Panc1 (cell line): ENCODE data around the gene POU4F3. TPM values are rescaled to one million over a fixed set of nuclear protein-coding genes. Genes with fewer than 3 reads are reported as not detected.
A peak's percentile ranks its signal among the peaks of the same experiment; 100 is the strongest.
"Not testable (repeated sequence)": the region's sequence is repeated elsewhere in the genome, so short reads cannot be mapped to it uniquely, and the experiment has no call there.

Source experiments
- ATAC-seq: fragments of 200-7000 bp; cut with Tn5 transposase; 2 replicates; pipeline ENCODE4 v1.9.1; 2020; ENCODE audit warnings: mild to moderate bottlenecking, moderate library complexity
- BruUV-seq: library from RNA; stranded (reverse); fragments of 400-500 nt; replicated peaks from 2 replicates; lab custom pipeline; 2021; lab: Mats Ljungman, UMichigan
- CTCF ChIA-PET: fragments of 300-600 bp; sonication (Branson Sonifier 250); formaldehyde crosslinking; loops from one replicate; lab custom pipeline; 2022; ENCODE audit warnings: antibody characterized with exemption; lab: Charles Lee
- POLR2A ChIA-PET: fragments of 300-600 bp; sonication (Branson Sonifier 250); formaldehyde crosslinking; loops from one replicate; lab custom pipeline; 2022; ENCODE audit warnings: antibody characterized with exemption; lab: Charles Lee
- DNase-seq: peaks from one replicate; pipeline ENCODE4 v3.0.0-alpha.2; 2010; ENCODE audit warnings: low read depth, low spot score
- H3K27ac ChIP-seq: 2 replicates; pipeline ENCODE4 v1.5.1; 2011; ENCODE audit warnings: mild to moderate bottlenecking, low read length, inconsistent platforms
- H3K27me3 ChIP-seq: fragments of 200-500 bp; sonication (Bioruptor generic); 2 replicates; pipeline ENCODE4 v1.6.0; 2014; ENCODE audit warnings: low read length, inconsistent platforms; ENCODE audit not compliant: control insufficient read depth, insufficient read depth
- H3K36me3 ChIP-seq: fragments of 200-500 bp; sonication (Bioruptor generic); 2 replicates; pipeline ENCODE4 v1.5.1; 2014; ENCODE audit warnings: inconsistent platforms, mild to moderate bottlenecking, low read length, moderate library complexity; ENCODE audit not compliant: control insufficient read depth, insufficient read depth
- H3K4me1 ChIP-seq: 2 replicates; pipeline ENCODE4 v1.5.1; 2011; ENCODE audit warnings: inconsistent platforms, mild to moderate bottlenecking, low read length, moderate library complexity; ENCODE audit not compliant: control insufficient read depth, insufficient read depth
- H3K4me3 ChIP-seq, 2 experiments: 2 replicates each; pipeline ENCODE4 v1.5.1; 2011 to 2012; ENCODE audit warnings: low read depth in 2 of 2, low read length in 2 of 2, mild to moderate bottlenecking in 2 of 2, inconsistent platforms in 1 of 2, moderate library complexity in 1 of 2
- H3K9me3 ChIP-seq: fragments of 200-500 bp; sonication (Bioruptor generic); 2 replicates; pipeline ENCODE4 v1.5.1; 2014; ENCODE audit warnings: low read depth, mild to moderate bottlenecking, inconsistent platforms, low read length, moderate library complexity; ENCODE audit not compliant: control insufficient read depth, insufficient read depth
- CTCF ChIP-seq: fragments of 450-650 bp; IDR thresholded peaks from 2 replicates; pipeline ENCODE4 v1.5.1; 2017; ENCODE audit warnings: mild to moderate bottlenecking
- POLR2AphosphoS5 ChIP-seq: IDR thresholded peaks from 2 replicates; pipeline ENCODE4 v1.6.1; 2012; ENCODE audit warnings: mild to moderate bottlenecking, low read depth, low read length, moderate library complexity
- SIN3A ChIP-seq: IDR thresholded peaks from 2 replicates; pipeline ENCODE4 v1.6.1; 2012; ENCODE audit warnings: low read depth, mild to moderate bottlenecking, low read length, moderate library complexity, borderline replicate concordance; ENCODE audit not compliant: insufficient read depth
- TCF7L2 ChIP-seq: IDR thresholded peaks from 2 replicates; pipeline ENCODE4 v1.6.1; 2011; ENCODE audit warnings: mild to moderate bottlenecking, low read depth, low read length, inconsistent platforms
- in situ Hi-C: cut with HindIII; loops from 2 replicates; pipeline ENCODE4 v1.10.0; 2016; ENCODE audit warnings: low sequenced_read_pairs, low pct_unique_long_range_greater_than_20kb
- intact Hi-C: fragments of 100-400 bp; cut with micrococcal nuclease; formaldehyde crosslinking; loops from one replicate; pipeline ENCODE4 v1.10.0; 2022; ENCODE audit not compliant: unreplicated experiment
- total RNA-seq: library from RNA; stranded (reverse); gene quantifications from one replicate; pipeline ENCODE4 v1.2.1, GENCODE V29; 2021; ENCODE audit not compliant: unreplicated experiment
- TF ChIP-seq, protein P1 (sequence below), 2 experiments: IDR thresholded peaks; 2 replicates each; pipeline ENCODE4 v1.6.1; 2011 to 2012; ENCODE audit warnings: low read depth in 2 of 2, control low read depth in 1 of 2, low read length in 1 of 2, mild to moderate bottlenecking in 1 of 2, moderate library complexity in 1 of 2; ENCODE audit not compliant: insufficient read depth in 1 of 2

Gene POU4F3
- total RNA-seq, 1 experiment from 2014 or later = 0.15 TPM

- no peaks in the 10 kb centered on the region; the same call in 1 of the 2 replicates for H3K4me1 ChIP-seq
These were observed 47.1 kb upstream of the POU4F3 start for GRCh38 chr5:146291421-146292074.

DNA sequence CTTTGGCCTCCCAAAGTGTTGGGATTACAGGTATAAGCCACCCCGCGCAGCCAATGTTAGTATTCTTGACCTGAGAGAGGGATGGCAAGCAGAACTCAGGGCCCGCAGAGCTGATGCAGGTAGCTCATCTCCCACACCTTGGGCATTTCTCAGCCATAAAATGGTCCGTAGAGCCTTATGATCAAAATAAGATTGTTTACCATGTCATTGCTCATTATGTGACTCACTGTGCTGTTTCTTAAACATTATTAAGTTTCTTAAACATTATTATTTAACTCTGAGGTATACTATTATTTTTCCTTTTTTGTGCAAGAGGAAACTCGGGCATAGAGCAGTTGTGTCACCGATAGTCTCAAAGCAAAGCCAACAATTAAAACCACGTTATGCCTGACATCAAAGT, 42.4 kb upstream of the POU4F3 start:
- intact Hi-C loops = no loop called here
- in situ Hi-C loops = no loop called here

More at GRCh38 chr5:146291421-146292074, 47.1 kb upstream of the POU4F3 start:
- ChIA-PET POLR2A (no interaction called here), CTCF (no interaction called here)
- no peaks in the 10 kb centered on the region for H3K27me3 ChIP-seq
- no peak overlapping the region for H3K4me3 ChIP-seq
- BruUV-seq = no TSS peak
- peak; percentile 80 for ATAC-seq
- H3K9me3 ChIP-seq = no peaks in the 10 kb centered on the region
- peak; percentile 12 for DNase-seq
- intact Hi-C loops (loop anchor here (1.0 kb wide), 1 partner anchor 136 kb away; no protein-coding TSS in a partner anchor), in situ Hi-C loops (no loop called here)
- H3K27ac ChIP-seq = no peak overlapping the region
- TF ChIP-seq, protein P1, sequence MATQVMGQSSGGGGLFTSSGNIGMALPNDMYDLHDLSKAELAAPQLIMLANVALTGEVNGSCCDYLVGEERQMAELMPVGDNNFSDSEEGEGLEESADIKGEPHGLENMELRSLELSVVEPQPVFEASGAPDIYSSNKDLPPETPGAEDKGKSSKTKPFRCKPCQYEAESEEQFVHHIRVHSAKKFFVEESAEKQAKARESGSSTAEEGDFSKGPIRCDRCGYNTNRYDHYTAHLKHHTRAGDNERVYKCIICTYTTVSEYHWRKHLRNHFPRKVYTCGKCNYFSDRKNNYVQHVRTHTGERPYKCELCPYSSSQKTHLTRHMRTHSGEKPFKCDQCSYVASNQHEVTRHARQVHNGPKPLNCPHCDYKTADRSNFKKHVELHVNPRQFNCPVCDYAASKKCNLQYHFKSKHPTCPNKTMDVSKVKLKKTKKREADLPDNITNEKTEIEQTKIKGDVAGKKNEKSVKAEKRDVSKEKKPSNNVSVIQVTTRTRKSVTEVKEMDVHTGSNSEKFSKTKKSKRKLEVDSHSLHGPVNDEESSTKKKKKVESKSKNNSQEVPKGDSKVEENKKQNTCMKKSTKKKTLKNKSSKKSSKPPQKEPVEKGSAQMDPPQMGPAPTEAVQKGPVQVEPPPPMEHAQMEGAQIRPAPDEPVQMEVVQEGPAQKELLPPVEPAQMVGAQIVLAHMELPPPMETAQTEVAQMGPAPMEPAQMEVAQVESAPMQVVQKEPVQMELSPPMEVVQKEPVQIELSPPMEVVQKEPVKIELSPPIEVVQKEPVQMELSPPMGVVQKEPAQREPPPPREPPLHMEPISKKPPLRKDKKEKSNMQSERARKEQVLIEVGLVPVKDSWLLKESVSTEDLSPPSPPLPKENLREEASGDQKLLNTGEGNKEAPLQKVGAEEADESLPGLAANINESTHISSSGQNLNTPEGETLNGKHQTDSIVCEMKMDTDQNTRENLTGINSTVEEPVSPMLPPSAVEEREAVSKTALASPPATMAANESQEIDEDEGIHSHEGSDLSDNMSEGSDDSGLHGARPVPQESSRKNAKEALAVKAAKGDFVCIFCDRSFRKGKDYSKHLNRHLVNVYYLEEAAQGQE (IDR thresholded peaks at IDR 0.05; ENCODE audit: insufficient read depth in 1 of 2, low read depth in 2 of 2, low read length in 1 of 2) = no peak
- peak; percentile 71; the same call in 1 of the 2 replicates for TF ChIP-seq CTCF
- peaks cover 12% of the 10 kb centered on the region for H3K36me3 ChIP-seq

GRCh38 chr5:146298920-146299319, 39.7 kb upstream of the POU4F3 start:
- DNase-seq, in situ Hi-C loops, CTCF ChIA-PET, H3K27ac ChIP-seq, H3K4me3 ChIP-seq, H3K4me1 ChIP-seq, H3K27me3 ChIP-seq, BruUV-seq, POLR2A ChIA-PET, H3K9me3 ChIP-seq, ATAC-seq, intact Hi-C loops, H3K36me3 ChIP-seq: not testable (repeated sequence)

More for the DNA sequence above, 42.4 kb upstream of the POU4F3 start:
- Histone ChIP-seq H3K9me3 (no peaks in the 10 kb centered on the region), H3K4me3 (no peak overlapping the region), H3K4me1 (no peaks in the 10 kb centered on the region), H3K36me3 (no peaks in the 10 kb centered on the region), H3K27me3 (peaks cover 2% of the 10 kb centered on the region; the same call in 1 of the 2 replicates), H3K27ac (no peak overlapping the region)
- TF ChIP-seq POLR2AphosphoS5 = no peak
- no peak for TF ChIP-seq TCF7L2
- no peak for TF ChIP-seq SIN3A
- TF ChIP-seq CTCF = no peak
- TF ChIP-seq, protein P1 (IDR thresholded peaks at IDR 0.05; ENCODE audit: insufficient read depth in 1 of 2, low read depth in 2 of 2, low read length in 1 of 2) = no peak
- ChIA-PET POLR2A (no interaction called here), CTCF (no interaction called here)
- no TSS peak for BruUV-seq
- ATAC-seq = no peak
- no peak for DNase-seq
